Fibroblast of lung (primary cell): Measurements from ENCODE around the gene CLASP1.

ENCODE experiments used
- CTCF ChIP-seq, 2 donors: IDR thresholded peaks in 1 of 2; conservative IDR thresholded peaks in 1 of 2; 1 replicate in 1 of 2; 2 replicates in 1 of 2; pipeline ENCODE4 v1.5.1; 2011 to 2012; ENCODE audit warnings: low read length in 2 of 2, control low read depth in 1 of 2, inconsistent platforms in 1 of 2, low read depth in 1 of 2, mild to moderate bottlenecking in 1 of 2
- EZH2 ChIP-seq: IDR thresholded peaks from 2 replicates; pipeline ENCODE4 v1.5.1; 2012; ENCODE audit warnings: low read length, control low read depth, mild to moderate bottlenecking; ENCODE audit errors: missing control alignments

GRCh38 chr2:121309323-121309722, 339.9 kb downstream of the CLASP1 start:
- TF ChIP-seq CTCF (conservative IDR thresholded peaks at IDR 0.05 in 1 of 2, IDR thresholded peaks at IDR 0.05 in 1 of 2; ENCODE audit: low read depth in 1 of 2, low read length in 2 of 2) (no peak), EZH2 (no peak)
